Dermis blood vessel endothelial cell (primary cell): ENCODE results near the gene CT45A8. TPM values are rescaled to one million over a fixed set of nuclear protein-coding genes. Genes with fewer than 3 reads are reported as not detected.
"Not testable (repeated sequence)": the region's sequence is repeated elsewhere in the genome, so short reads cannot be mapped to it uniquely, and the experiment has no call there.

Experiments used
- DNase-seq: peaks from one replicate; pipeline ENCODE4 v3.0.0; 2010
- total RNA-seq: library from RNA; depleted of rRNA; stranded (reverse); fragments of >200 nt; gene quantifications from 2 replicates; pipeline ENCODE4 v1.2.3, GENCODE V29; 2014

The CT45A8 gene, protein sequence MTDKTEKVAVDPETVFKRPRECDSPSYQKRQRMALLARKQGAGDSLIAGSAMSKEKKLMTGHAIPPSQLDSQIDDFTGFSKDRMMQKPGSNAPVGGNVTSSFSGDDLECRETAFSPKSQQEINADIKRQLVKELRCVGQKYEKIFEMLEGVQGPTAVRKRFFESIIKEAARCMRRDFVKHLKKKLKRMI
- not detected in 2 replicates for total RNA-seq

- not testable (repeated sequence) for DNase-seq
Observed at GRCh38 chrX:135854438-135854837, at the start of gene CT45A8. Gene CT45A8 (minus strand): TSS chrX:135854538. CDS start chrX:135850783, 3,755 bp downstream.

- DNase-seq: no peak
Observed at GRCh38 chrX:135893294-135893817, 39.0 kb upstream of the CT45A8 start, which contains the start of the genes CT45A10 and SAGE1. Gene CT45A10 (minus strand): TSS chrX:135893444. CDS start chrX:135885344, 8,100 bp downstream. Gene SAGE1 (plus strand): TSS chrX:135893716. CDS start chrX:135896243, 2,527 bp downstream.

DNA sequence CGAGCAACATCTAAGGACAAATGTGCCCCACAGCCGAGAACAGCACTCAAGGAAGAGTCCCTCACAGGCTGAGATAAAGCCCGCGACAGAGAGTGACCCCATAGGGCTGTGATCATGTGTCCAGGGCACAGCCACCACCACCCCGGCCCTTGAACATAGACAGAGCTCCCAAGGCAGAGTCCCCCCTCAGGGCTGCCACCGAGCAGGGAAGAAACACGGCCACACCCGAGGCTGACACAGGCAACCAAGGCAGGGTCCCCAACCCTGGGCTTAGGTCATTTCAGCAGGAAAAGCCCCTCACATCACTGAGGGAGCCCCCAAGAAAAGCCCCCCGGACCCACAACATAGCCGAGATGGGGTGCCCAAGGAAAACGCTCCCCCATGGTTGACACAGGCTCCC lies 38.4 kb upstream of the CT45A8 start:
- no peak for DNase-seq

DNA sequence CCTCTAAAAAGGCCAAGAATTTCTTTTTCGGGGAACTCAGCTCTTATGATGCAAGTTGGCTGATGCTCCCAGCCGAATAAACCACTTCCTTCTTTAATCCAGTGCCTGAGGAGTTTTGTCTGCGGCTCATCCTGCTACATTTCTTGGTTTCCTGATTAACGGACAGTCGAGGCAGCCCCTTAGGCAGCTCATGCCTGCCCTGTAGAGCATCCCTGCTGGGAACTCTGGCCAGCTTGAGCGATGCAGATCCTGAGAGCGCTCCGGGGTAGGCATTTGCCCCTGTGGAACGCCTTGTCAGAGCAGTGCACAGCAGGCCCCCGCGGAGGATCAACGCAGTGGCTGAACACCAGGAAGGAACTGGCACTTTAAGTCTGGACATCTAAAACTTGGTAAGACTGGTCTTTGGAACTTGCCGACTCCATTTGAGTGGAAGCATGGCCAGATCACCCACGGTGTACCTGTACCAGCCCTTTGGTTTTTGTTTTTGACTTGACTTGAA lies 35.8 kb upstream of the CT45A8 start:
- DNase-seq: no peak

DNA sequence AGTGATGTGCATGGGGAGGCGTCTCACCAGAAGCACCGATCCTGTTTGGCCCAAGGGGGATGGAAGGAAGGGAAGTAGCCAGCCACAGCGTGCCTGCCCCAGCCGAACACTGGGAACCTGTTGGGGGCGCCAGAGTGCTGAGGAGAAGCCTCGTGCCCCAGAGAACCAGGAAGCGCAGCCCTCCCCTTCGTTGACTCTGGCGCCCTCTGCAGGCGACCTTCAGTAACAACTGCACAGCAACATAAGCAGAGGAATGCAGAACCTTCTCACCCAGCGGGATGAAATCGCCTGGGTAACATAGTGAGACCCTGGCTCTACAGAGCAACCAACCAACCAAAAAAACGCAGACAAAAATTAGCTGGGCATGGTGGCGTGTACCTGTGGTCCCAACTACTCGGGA lies 34.6 kb upstream of the CT45A8 start:
- peak; percentile 0 for DNase-seq

- not testable (repeated sequence) for DNase-seq
Observed at GRCh38 chrX:135888230-135888629, 33.9 kb upstream of the CT45A8 start.

GRCh38 chrX:135882741-135883140 lies 28.4 kb upstream of the CT45A8 start:
- DNase-seq: not testable (repeated sequence)

DNA sequence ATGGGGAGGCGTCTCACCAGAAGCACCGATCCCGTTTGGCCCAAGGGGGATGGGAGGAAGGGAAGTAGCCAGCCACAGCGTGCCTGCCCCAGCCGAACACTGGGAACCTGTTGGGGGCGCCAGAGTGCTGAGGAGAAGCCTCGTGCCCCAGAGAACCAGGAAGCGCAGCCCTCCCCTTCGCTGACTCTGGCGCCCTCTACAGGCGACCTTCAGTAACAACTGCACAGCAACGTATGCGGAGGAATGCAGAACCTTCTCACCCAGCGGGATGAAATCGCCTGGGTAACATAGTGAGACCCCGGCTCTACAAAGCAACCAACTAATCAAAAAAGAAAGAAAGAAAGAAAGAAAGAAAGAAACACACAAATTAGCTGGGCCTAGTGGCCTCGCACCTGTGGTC lies 17.4 kb upstream of the CT45A8 start, which contains the start of gene CT45A9:
TSS of gene CT45A9 (minus strand) at position 101 of the 400 bp plus-strand sequence. CDS start 3,751 bp downstream, outside the sequence.
- not testable (repeated sequence) for DNase-seq

DNA sequence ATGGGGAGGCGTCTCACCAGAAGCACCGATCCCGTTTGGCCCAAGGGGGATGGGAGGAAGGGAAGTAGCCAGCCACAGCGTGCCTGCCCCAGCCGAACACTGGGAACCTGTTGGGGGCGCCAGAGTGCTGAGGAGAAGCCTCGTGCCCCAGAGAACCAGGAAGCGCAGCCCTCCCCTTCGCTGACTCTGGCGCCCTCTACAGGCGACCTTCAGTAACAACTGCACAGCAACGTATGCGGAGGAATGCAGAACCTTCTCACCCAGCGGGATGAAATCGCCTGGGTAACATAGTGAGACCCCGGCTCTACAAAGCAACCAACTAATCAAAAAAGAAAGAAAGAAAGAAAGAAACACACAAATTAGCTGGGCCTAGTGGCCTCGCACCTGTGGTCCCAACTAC lies 17.2 kb downstream of the CT45A8 start, which contains the start of gene CT45A7:
TSS of gene CT45A7 (minus strand) at position 101 of the 400 bp plus-strand sequence. CDS start 3,747 bp downstream, outside the sequence.
- DNase-seq: not testable (repeated sequence)

- DNase-seq: not testable (repeated sequence)
Observed at GRCh38 chrX:135819912-135820311, 34.4 kb downstream of the CT45A8 start, which contains the start of gene CT45A2. Gene CT45A2 (minus strand): TSS chrX:135820012. CDS start chrX:135816265, 3,747 bp downstream.

GRCh38 chrX:135802687-135803086 lies 51.7 kb downstream of the CT45A8 start, which contains the start of gene CT45A6:
Gene CT45A6 (minus strand): TSS chrX:135802787. CDS start chrX:135798993, 3,794 bp downstream.
- not testable (repeated sequence) for DNase-seq

Other genes with a start within 250 kb of the CT45A8 start
- gene CT45A1, start 140.9 kb downstream of the CT45A8 start, total RNA-seq: not detected in 2 replicates
- gene CT45A3, start 86.3 kb downstream of the CT45A8 start, total RNA-seq: not detected in 2 replicates
- not detected in 2 replicates for gene CT45A5, start 69.0 kb downstream of the CT45A8 start, total RNA-seq
- not detected in 2 replicates for gene CT45A6, start 51.8 kb downstream of the CT45A8 start, total RNA-seq
- gene CT45A2, start 34.5 kb downstream of the CT45A8 start, total RNA-seq: not detected in 2 replicates
- not detected in 2 replicates for gene CT45A7, start 17.3 kb downstream of the CT45A8 start, total RNA-seq
- gene CT45A9, start 17.3 kb upstream of the CT45A8 start, total RNA-seq: not detected in 2 replicates
- not detected in 2 replicates for gene CT45A10, start 38.9 kb upstream of the CT45A8 start, total RNA-seq
- not detected in 2 replicates for gene SAGE1, start 39.2 kb upstream of the CT45A8 start, total RNA-seq
- 5.8 and 13.0 TPM in 2 replicates for gene MMGT1, start 119.5 kb upstream of the CT45A8 start, total RNA-seq
- 18.4 and 19.3 TPM in 2 replicates for gene SLC9A6, start 130.9 kb upstream of the CT45A8 start, total RNA-seq